Progenitor cell of endocrine pancreas (in vitro differentiated cells): Measurements from ENCODE around the gene MTRR. TPM values are rescaled to one million over a fixed set of nuclear protein-coding genes. Genes with fewer than 3 reads are reported as not detected.

Experiments
- DNase-seq: peaks from one replicate; pipeline ENCODE4 v3.0.0; 2021; ENCODE audit warnings: low spot score; ENCODE audit not compliant: unreplicated experiment
- H3K27ac Mint-ChIP-seq: 2 replicates; pipeline ENCODE4 v1.8.0; 2021; ENCODE audit warnings: mild to moderate bottlenecking, moderate library complexity, mixed read lengths
- H3K27me3 Mint-ChIP-seq: 2 replicates; pipeline ENCODE4 v1.8.0; 2021; ENCODE audit warnings: mixed read lengths
- H3K36me3 Mint-ChIP-seq: 2 replicates; pipeline ENCODE4 v1.8.0; 2022; ENCODE audit warnings: mixed read lengths; ENCODE audit not compliant: insufficient read depth
- H3K4me1 Mint-ChIP-seq: 2 replicates; pipeline ENCODE4 v1.8.0; 2021; ENCODE audit warnings: low read depth, mixed read lengths
- H3K4me3 Mint-ChIP-seq: 2 replicates; pipeline ENCODE4 v1.8.0; 2021; ENCODE audit warnings: low read depth, mild to moderate bottlenecking, moderate library complexity, mixed read lengths
- H3K9me3 Mint-ChIP-seq: 2 replicates; pipeline ENCODE4 v1.8.0; 2021; ENCODE audit warnings: low read depth, mixed read lengths
- total RNA-seq: library from RNA; stranded (reverse); gene quantifications from 2 replicates; pipeline ENCODE4 v1.2.1, GENCODE V29; 2021
- TF ChIP-seq, protein P1 (sequence below): fragments of 200-600 bp; sonication (generic); IDR thresholded peaks from one replicate; pipeline ENCODE4 v1.5.0; 2021; ENCODE audit warnings: antibody characterized with exemption, mild to moderate bottlenecking; ENCODE audit not compliant: unreplicated experiment

The MTRR gene
- total RNA-seq, 1 donor from 2014 or later = 49.3 TPM

DNA sequence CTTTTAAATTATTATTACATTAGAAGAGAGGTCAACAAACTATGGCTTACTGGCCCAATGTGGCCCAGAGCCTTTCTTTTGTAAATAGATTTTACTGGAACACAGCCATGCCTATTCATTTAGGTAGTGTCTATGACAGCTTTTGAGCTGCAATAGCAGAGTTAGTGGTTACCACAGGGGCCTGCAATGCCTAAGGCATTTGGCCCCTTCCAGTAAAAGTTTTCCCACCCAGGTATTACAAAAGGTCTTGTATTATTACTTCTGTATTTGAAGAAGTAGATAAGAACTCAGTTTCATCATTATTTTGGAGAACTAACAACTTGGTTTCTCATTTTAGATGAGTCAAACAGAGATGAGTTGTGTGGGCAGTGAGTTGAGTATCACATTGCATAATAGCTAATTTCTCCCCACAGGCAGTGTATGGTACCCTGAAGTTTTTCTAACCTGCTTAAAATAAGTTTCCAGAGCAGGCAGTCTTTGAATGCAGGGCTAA, 9.5 kb downstream of the MTRR start:
- Mint-ChIP-seq H3K36me3 (peaks cover 16% of the 10 kb centered on the region), H3K27ac (no peak overlapping the region), H3K4me1 (peaks cover 9% of the 10 kb centered on the region), H3K9me3 (no peaks in the 10 kb centered on the region), H3K4me3 (no peak overlapping the region), H3K27me3 (no peaks in the 10 kb centered on the region)
- TF ChIP-seq, protein P1, sequence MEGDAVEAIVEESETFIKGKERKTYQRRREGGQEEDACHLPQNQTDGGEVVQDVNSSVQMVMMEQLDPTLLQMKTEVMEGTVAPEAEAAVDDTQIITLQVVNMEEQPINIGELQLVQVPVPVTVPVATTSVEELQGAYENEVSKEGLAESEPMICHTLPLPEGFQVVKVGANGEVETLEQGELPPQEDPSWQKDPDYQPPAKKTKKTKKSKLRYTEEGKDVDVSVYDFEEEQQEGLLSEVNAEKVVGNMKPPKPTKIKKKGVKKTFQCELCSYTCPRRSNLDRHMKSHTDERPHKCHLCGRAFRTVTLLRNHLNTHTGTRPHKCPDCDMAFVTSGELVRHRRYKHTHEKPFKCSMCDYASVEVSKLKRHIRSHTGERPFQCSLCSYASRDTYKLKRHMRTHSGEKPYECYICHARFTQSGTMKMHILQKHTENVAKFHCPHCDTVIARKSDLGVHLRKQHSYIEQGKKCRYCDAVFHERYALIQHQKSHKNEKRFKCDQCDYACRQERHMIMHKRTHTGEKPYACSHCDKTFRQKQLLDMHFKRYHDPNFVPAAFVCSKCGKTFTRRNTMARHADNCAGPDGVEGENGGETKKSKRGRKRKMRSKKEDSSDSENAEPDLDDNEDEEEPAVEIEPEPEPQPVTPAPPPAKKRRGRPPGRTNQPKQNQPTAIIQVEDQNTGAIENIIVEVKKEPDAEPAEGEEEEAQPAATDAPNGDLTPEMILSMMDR = no peak
- no peak for DNase-seq

DNA sequence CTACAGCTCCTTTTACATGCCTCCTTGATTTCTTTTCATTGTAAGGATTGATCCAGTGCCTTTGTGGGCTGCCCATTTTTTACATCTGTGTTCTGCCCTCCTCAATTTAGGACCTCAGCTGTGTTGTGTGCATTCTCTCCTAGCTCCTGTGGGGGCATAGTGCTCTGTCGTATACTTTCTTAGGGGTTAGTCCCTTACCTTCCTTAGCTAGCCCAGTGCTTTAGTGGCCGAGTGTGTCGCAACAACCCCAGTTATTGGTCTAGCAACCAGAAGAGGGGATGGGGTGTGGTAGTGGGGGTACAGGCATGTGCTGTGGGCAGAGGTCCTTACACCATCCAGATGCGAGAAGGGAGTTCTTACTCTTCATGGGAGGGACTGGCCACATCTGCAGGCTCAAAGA, 12.1 kb downstream of the MTRR start:
- no peaks in the 10 kb centered on the region for H3K9me3 Mint-ChIP-seq
- no peak for DNase-seq
- no peak overlapping the region for H3K27ac Mint-ChIP-seq
- no peak overlapping the region for H3K4me3 Mint-ChIP-seq
- TF ChIP-seq, protein P1 = no peak
- H3K4me1 Mint-ChIP-seq = peaks cover 9% of the 10 kb centered on the region
- no peaks in the 10 kb centered on the region for H3K27me3 Mint-ChIP-seq
- peaks cover 19% of the 10 kb centered on the region for H3K36me3 Mint-ChIP-seq

DNA sequence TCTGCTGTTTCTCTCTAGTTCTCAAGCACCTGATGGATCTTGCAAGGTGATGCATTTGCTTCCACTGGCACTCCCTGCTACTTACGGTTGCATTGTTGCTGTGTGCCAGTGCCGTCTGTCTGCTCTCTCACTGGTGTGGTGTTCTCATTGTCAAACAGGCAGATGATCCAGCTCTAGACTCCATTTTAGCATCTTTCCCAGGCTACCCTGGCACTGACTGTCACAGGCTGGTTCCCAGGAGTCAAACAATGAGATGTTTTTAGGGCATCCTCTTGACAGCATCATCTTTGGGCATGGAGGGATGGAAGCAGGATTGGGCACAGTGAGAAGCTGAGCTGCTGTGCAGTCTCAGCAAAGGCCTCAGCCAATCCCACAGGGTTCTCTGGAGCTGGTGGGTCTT, 12.9 kb downstream of the MTRR start:
- no peak for DNase-seq
- H3K4me1 Mint-ChIP-seq = peaks cover 9% of the 10 kb centered on the region
- no peaks in the 10 kb centered on the region for H3K9me3 Mint-ChIP-seq
- H3K36me3 Mint-ChIP-seq = peaks cover 24% of the 10 kb centered on the region
- no peak overlapping the region for H3K4me3 Mint-ChIP-seq
- TF ChIP-seq, protein P1 = no peak
- no peaks in the 10 kb centered on the region for H3K27me3 Mint-ChIP-seq
- no peak overlapping the region for H3K27ac Mint-ChIP-seq

DNA sequence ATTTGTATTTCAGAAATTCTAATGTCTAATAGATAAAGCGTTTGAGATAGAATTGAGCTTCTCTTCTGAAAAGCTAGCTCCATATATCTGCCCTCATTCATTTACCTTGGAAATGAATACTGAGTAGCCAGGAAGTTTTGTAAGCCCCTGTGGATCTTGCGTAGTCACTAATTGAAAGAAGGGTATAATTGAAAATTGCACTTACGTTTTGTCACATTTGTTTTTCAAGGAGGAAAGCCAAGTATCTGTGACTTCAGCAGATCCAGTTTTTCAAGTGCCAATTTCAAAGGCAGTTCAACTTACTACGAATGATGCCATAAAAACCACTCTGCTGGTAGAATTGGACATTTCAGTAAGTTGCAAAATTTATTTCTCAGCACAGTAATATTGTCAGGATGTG, 14.0 kb downstream of the MTRR start:
- no peaks in the 10 kb centered on the region for H3K9me3 Mint-ChIP-seq
- H3K36me3 Mint-ChIP-seq = peaks cover 25% of the 10 kb centered on the region
- H3K27ac Mint-ChIP-seq = peak overlapping the region; percentile 37
- no peaks in the 10 kb centered on the region for H3K27me3 Mint-ChIP-seq
- TF ChIP-seq, protein P1 = no peak
- H3K4me1 Mint-ChIP-seq = peaks cover 9% of the 10 kb centered on the region
- DNase-seq = no peak
- H3K4me3 Mint-ChIP-seq = no peak overlapping the region

DNA sequence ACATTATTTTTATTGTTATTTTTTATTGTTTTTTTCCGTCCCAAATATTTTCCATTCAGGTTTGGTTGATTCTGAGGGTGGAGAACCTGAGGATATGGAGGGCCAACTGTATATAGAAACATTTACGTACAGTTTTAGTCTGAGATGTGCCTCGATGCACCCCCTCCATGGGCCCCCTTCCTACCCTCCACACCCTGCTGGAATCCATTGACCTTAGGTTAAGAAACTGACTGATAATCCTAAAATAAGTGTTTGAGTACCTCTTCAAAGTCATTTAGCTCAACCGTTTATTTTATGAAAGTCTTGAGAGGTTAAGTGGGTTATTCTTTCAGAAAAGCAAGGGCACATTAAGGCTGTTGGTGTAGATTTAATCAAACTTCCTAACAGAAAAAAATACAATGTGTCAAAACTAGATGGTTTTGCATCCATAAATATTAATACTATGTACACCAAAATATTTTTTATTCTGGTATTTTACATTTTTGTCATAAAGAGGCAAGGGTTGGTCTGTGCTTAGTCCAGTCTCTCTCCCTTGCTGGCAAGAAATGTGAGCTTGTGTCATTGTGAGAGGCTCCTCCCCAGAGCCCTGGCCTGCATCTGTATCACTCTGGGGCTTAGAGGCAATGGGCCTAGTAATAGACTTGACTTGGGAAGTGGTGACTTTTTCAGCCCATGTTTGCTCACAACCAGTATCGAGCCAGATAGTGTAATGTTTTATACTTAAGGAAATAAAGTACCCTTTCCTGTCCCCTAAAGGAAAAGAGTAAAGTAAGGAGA, 15.7 kb downstream of the MTRR start:
- no peak overlapping the region for H3K27ac Mint-ChIP-seq
- H3K27me3 Mint-ChIP-seq = no peaks in the 10 kb centered on the region
- TF ChIP-seq, protein P1 = no peak
- H3K4me3 Mint-ChIP-seq = no peak overlapping the region
- H3K36me3 Mint-ChIP-seq = peaks cover 25% of the 10 kb centered on the region
- no peaks in the 10 kb centered on the region for H3K9me3 Mint-ChIP-seq
- no peaks in the 10 kb centered on the region for H3K4me1 Mint-ChIP-seq
- DNase-seq = no peak
